ENCODE data around the gene SCNN1G. TPM values are rescaled to one million over a fixed set of nuclear protein-coding genes. Genes with fewer than 3 reads are reported as not detected.

The SCNN1G gene
- total and polyA plus RNA-seq, 9 of the 15 experiments (the other 6 are each of a cell fraction or from before 2014, with no cell fraction given) = not detected

DNA sequence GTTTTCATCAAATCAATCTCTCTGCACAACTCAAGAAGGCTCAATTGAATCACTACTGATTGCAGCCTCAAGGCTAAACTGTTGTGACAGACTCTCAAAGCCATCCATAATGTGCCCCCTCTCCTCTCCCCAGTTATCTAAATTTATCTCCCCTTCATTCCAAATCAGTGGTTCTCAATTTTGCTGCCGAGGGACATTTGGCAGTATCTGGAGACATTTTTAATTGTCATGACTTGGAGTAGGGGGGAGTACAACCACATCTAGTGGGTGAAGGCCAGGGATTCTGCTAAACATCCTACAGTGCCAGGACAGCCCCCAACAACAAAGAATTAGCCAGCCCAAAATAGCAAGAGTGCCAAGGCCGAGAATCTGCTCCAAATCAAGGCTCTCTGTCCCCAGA is 42.4 kb upstream of the SCNN1G start (continued):
- no peak for TF ChIP-seq MEIS2 (IDR thresholded peaks at IDR 0.05; ENCODE audit: partially characterized antibody)
- no peak for TF ChIP-seq RBM22 (IDR thresholded peaks at IDR 0.05; ENCODE audit: low read depth, low read length, poor library complexity, severe bottlenecking)
- no peak for TF ChIP-seq CREB1 (IDR thresholded peaks at IDR 0.05)
- TF ChIP-seq CREB1 (CRISPR knock-in tag; IDR thresholded peaks at IDR 0.05) = no peak
- TF ChIP-seq, protein P1, sequence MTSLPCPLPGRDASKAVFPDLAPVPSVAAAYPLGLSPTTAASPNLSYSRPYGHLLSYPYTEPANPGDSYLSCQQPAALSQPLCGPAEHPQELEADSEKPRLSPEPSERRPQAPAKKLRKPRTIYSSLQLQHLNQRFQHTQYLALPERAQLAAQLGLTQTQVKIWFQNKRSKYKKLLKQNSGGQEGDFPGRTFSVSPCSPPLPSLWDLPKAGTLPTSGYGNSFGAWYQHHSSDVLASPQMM (CRISPR knock-in tag; IDR thresholded peaks at IDR 0.05) = no peak
- TF ChIP-seq ZNF384 (IDR thresholded peaks at IDR 0.05; ENCODE audit: low read depth, low read length) = no peak
- no peak for TF ChIP-seq PHB2 (IDR thresholded peaks at IDR 0.05; ENCODE audit: low read depth)
- TF ChIP-seq ILK (tag; IDR thresholded peaks at IDR 0.05; ENCODE audit: borderline replicate concordance, low read depth) = no peak

- BruUV-seq (replicated peaks) = no TSS peak
- no peaks in the 10 kb centered on the region for H3K9me3 ChIP-seq (replicated peaks; ENCODE audit: control insufficient read depth, insufficient read depth, low read depth, low read length)
- intact Hi-C loops (cut with micrococcal nuclease) (no loop called here), in situ Hi-C loops (cut with MboI) (no loop called here)
- peaks cover 16% of the 10 kb centered on the region for H4K20me1 ChIP-seq (replicated peaks; ENCODE audit: control insufficient read depth, insufficient read depth, low read length)
- ChIA-PET POLR2A (interaction anchor here (0.6 kb wide), 1 partner anchor 8 kb away, joined by 6 read pairs; no protein-coding TSS in a partner anchor), CTCF (ENCODE audit: low intra/inter-chr PET ratio) (no interaction called here)
- H3K4me3 ChIP-seq = no peak overlapping the region
- no peak for DNase-seq (ENCODE audit: extremely low read depth in 1 of 4, low spot score in 3 of 4)
- H3K36me3 ChIP-seq (ENCODE audit: control insufficient read depth, insufficient read depth, low read length) = no peaks in the 10 kb centered on the region; the same call in 2 of the 3 replicates
- H3K79me2 ChIP-seq (ENCODE audit: control insufficient read depth, insufficient read depth, low read length) = peaks cover 25% of the 10 kb centered on the region
- no peak for ATAC-seq
- H3K27ac ChIP-seq (ENCODE audit: extremely low read depth, low read depth, low read length) = no peak overlapping the region
- no peaks in the 10 kb centered on the region for H3K9me1 ChIP-seq (ENCODE audit: control insufficient read depth, insufficient read depth, low read length)
- no peak overlapping the region for H2AFZ ChIP-seq (ENCODE audit: low read depth, low read length)
- no peak overlapping the region for H3K9ac ChIP-seq (ENCODE audit: insufficient read depth in 1 of 2, low read depth in 2 of 2, low read length in 2 of 2)
- FAIRE-seq = no peak
- WGBS (ENCODE audit: insufficient coverage, low coverage, missing lambda C conversion rate) = 70% methylated on average over 3 of the region's 3 CpGs
- no peak overlapping the region for H3K4me2 ChIP-seq (ENCODE audit: insufficient read depth, low read length)
- peaks cover 0 to 11% of the 10 kb centered on the region in 2 experiments; a peak in 3 of 5 replicates for H3K4me1 ChIP-seq (replicated peaks in 1 of 2; ENCODE audit: control insufficient read depth in 2 of 2, insufficient read depth in 2 of 2, low read length in 2 of 2)
- H3K27me3 ChIP-seq (ENCODE audit: control insufficient read depth in 2 of 2, insufficient read depth in 2 of 2, low read length in 2 of 2) = no peaks in the 10 kb centered on the region
- TF ChIP-seq, protein P2, sequence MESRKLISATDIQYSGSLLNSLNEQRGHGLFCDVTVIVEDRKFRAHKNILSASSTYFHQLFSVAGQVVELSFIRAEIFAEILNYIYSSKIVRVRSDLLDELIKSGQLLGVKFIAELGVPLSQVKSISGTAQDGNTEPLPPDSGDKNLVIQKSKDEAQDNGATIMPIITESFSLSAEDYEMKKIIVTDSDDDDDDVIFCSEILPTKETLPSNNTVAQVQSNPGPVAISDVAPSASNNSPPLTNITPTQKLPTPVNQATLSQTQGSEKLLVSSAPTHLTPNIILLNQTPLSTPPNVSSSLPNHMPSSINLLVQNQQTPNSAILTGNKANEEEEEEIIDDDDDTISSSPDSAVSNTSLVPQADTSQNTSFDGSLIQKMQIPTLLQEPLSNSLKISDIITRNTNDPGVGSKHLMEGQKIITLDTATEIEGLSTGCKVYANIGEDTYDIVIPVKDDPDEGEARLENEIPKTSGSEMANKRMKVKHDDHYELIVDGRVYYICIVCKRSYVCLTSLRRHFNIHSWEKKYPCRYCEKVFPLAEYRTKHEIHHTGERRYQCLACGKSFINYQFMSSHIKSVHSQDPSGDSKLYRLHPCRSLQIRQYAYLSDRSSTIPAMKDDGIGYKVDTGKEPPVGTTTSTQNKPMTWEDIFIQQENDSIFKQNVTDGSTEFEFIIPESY (CRISPR knock-in tag; IDR thresholded peaks at IDR 0.05) = no peak
- no peak for TF ChIP-seq RHOXF2B (CRISPR knock-in tag; conservative IDR thresholded peaks at IDR 0.05)
- no peak for TF ChIP-seq MCM3 (IDR thresholded peaks at IDR 0.05)
- TF ChIP-seq CC2D1A (IDR thresholded peaks at IDR 0.05) = no peak
- TF ChIP-seq, protein P3, sequence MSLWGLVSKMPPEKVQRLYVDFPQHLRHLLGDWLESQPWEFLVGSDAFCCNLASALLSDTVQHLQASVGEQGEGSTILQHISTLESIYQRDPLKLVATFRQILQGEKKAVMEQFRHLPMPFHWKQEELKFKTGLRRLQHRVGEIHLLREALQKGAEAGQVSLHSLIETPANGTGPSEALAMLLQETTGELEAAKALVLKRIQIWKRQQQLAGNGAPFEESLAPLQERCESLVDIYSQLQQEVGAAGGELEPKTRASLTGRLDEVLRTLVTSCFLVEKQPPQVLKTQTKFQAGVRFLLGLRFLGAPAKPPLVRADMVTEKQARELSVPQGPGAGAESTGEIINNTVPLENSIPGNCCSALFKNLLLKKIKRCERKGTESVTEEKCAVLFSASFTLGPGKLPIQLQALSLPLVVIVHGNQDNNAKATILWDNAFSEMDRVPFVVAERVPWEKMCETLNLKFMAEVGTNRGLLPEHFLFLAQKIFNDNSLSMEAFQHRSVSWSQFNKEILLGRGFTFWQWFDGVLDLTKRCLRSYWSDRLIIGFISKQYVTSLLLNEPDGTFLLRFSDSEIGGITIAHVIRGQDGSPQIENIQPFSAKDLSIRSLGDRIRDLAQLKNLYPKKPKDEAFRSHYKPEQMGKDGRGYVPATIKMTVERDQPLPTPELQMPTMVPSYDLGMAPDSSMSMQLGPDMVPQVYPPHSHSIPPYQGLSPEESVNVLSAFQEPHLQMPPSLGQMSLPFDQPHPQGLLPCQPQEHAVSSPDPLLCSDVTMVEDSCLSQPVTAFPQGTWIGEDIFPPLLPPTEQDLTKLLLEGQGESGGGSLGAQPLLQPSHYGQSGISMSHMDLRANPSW (CRISPR knock-in tag; IDR thresholded peaks at IDR 0.05) = no peak
- TF ChIP-seq HIVEP1 (CRISPR knock-in tag; IDR thresholded peaks at IDR 0.05) = no peak
Observed at GRCh38 chr16:23141033-23141432, 41.5 kb upstream of the SCNN1G start.
